Frontal cortex (tissue), 4 donors: ENCODE results near the gene LDLRAD4. TPM values are rescaled to one million over a fixed set of nuclear protein-coding genes. Genes with fewer than 3 reads are reported as not detected.
"Not testable (repeated sequence)": the region's sequence is repeated elsewhere in the genome, so short reads cannot be mapped to it uniquely, and the experiment has no call there.

ENCODE experiments used
- DNase-seq, 2 donors: peaks; one replicate each; pipeline ENCODE4 v3.0.0; 2012; ENCODE audit warnings: low spot score in 2 of 2
- FAIRE-seq: peaks from 2 replicates; lab custom pipeline; 2012; peaks lifted over from hg19 to GRCh38; lab: Jason Lieb, UNC
- total RNA-seq: library from RNA; depleted of rRNA; stranded (reverse); fragments of >200 nt; gene quantifications from one replicate; pipeline ENCODE4 v1.2.3, GENCODE V29; 2014
- donor health status: control.
- donor health status: control.
- donor health status: control.

The LDLRAD4 gene
- total RNA-seq, 1 donor from 2014 or later = 60.7 TPM

DNA sequence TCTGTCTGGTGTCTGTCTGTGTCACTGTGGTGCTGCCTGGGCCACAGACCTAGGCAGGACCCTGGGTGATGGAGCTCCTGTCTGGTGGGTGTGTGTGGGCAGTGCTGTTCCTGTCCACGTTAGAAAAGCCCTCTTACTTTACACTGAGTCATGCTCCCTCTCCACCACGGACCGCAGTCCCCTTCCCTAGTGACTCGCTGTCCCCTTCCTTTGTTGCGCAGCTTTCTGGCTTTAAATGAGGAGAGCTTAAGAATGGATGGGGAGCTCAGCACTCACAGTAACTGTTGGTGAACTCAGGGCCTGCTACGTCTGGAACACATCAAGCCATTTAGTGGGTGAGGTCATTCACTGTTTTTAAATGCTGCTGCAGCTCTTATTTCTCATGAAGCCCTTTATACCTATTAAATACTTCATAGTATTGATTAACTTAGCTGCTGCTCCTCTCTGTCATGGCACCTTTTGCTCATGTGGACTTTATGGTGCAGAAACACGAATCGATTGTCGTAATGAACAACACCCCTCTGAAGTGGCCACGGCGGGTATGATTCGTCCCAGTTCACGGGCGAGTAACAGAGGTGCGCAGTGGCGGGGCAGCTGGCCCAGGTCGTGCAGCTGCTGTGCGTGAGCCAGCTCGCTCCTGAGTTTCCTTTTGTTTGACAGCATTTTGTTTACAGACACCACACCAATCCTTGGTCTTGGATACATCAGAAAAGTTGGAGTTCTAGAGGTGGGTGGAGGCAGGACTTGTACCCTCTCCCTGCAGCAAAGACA is 100.4 kb downstream of the LDLRAD4 start:
- FAIRE-seq = no peak
- no peak for DNase-seq

DNA sequence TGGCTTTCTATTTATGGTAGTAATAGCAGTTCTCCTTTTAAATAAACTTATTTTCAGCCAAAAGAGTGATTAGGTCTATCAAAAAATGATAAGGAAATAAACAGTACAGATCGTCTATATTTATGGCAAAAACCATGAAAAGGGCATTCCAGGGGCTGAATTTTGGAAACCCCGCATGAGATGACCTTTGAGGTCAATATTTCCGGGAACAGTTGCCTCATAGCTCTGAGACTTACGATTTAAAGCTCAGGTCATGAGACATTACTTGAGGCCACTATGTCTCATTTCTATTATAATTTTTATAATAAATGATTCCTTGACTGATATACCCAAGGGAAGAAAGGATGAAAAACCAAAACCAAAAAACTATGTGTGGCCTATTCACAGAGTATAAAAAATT is 101.1 kb downstream of the LDLRAD4 start:
- no peak for DNase-seq

DNA sequence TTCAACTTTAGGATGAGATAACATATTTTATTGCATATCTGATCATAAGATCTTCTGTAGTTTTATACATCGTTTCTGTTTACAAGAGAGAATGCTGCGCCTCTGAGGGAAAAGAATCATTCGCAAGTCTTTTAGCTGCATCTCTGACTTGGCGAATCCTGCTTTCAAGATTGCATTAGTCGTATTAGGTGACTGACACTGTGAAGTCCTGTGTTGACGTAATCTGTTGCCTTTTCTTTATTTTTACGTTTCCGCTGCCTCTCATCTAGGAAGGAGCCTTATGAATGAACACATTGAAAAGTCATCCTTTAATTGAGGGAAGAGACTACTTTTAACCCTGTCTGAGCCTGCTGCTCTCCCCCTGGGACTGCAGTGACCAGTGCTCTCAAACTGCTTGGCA is 101.5 kb downstream of the LDLRAD4 start:
- no peak for FAIRE-seq
- no peak for DNase-seq

More for the DNA sequence above, 101.1 kb downstream of the LDLRAD4 start:
- no peak for FAIRE-seq

DNA sequence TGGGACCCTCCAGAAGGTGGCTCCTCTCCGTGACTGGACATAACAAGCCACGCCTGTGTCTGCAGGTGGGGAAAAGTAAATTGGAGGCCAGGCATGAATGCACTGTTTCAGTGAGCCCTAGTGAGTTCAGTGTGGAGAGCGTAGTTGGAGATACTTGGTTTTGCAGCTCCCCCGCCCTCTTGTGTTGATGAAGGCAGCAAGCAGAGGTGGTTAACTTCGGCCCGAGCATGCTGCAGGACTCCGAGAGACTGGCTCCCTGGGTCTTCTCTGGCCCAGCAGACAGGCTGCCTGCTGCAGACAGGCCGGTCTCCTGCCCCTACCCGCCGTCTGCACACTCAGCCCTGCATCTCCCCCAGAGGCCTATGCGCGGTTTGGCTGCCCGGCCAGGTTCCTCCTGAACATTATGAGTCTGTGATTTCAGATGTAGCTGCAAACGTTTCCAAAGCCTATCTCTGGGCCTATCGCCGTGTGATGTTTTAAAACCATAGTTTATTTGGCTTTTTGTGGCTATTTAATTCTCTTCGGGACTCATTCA is 102.4 kb downstream of the LDLRAD4 start:
- DNase-seq (no peak), FAIRE-seq (no peak)

DNA sequence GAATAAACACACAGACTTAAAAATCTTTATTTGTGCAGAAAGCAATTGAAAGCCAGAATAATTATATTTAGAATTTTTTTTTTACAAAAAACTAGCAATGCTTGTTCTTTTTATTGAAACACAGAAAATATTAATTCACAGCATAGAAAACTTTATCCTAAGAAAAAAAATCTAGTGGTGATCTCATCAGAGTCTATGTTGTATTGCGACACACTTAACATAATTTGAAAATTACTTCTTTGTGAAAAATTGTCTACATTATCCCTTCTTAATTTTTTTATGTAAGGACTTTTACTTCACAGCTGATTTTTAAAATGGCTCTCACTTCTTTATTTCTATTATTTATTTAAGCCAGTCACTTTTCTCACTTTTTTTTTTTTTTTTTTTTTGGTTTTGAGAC is 103.4 kb downstream of the LDLRAD4 start:
- peak; percentile 50 for FAIRE-seq
- DNase-seq = no peak

DNA sequence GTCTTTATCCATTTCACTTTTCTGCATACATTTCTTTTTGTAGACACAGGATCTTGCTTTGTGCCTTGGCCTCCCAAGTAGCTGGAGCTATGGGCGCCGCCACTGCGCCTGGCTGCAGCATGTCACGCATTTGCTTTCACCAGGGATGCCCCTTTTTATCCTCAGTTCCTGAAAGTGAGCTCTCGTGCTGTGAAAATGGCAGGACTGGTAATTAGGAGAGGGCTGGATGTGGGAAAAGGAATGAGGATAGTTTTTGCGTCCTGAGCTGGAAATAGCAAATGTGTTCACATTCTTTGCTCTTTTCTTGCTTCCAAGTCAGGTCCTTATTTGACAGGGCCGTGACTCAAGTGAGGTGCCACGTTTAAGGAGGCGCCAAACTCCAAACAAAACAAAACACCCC is 104.6 kb downstream of the LDLRAD4 start:
- FAIRE-seq = no peak
- DNase-seq = no peak

DNA sequence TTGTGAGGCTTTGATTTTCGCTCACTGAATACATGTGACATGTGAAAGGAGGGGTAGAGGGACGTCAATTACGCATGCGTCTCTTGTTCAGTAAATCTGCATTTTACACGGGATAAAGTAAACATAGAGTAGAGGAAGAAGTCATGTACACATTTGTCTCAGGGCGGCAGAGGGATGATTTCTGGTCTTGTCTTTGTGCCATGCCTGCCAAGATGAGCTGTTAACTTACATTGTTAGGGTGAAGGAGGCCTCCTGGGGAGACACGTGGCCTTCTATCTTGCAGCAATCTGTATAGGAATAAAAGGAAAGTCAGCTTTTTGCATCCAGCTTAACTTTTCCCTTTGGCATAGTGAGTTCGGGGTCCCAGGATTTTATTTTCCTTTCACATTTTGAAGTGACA is 106.3 kb downstream of the LDLRAD4 start:
- FAIRE-seq (no peak), DNase-seq (no peak)

DNA sequence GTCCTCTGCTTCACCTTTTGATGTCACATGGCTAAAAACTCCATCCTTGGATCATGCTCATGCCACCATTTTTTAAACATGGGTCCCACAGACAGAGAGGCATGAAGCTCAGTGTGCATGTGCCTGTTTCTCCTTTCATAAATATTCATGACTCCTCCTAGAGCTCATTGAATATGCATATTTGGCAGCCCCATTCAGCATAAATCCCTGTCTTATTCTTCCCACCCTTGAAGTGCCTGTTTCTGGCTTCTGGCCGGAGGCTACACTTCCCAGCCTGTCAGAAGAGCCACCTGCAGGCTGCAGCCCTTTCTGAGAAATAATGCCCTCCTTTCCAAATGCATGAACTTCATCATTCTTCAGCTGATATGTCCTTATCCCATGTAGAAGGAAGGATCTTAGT is 109.7 kb downstream of the LDLRAD4 start:
- DNase-seq = no peak
- no peak for FAIRE-seq

DNA sequence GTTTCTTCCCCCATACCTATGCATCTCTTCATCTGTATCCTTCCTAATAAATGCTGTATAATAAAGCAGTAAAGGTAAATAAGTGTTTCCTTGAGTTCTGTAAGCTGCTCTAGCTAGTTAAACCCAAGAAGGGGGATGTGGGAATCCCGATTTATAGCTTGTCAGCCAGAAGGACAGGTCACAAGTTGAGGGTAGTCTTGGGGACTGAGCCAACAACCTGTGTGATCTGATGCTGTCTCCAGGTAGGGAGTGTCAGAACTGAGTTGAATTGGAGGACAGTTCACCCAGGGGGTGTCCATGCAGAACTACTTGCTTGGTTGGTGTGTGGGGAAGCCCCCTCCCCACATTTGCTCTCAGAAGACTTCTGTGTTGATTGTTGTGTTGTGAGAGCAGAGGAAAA is 112.4 kb downstream of the LDLRAD4 start:
- no peak for DNase-seq
- FAIRE-seq = no peak

DNA sequence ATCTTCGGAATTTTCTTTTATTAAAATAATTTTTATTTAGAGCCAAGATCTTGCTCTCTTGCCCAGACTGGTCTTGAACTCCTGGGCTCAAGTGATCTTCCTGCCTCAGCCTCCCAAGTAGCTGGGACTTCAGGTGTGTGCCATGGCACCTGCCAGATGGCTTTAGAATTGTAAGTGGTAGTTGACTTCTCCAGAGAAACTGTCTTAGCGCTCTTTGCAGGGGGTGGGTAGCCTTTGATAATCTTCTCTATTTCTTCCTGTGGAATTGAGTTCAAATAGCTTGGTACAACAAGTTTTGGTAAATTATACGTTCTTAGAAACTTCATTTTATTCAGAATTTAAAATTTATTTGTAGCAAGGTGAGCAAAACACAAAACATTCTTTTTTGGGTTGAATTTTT is 113.3 kb downstream of the LDLRAD4 start:
- FAIRE-seq (no peak), DNase-seq (no peak)

DNA sequence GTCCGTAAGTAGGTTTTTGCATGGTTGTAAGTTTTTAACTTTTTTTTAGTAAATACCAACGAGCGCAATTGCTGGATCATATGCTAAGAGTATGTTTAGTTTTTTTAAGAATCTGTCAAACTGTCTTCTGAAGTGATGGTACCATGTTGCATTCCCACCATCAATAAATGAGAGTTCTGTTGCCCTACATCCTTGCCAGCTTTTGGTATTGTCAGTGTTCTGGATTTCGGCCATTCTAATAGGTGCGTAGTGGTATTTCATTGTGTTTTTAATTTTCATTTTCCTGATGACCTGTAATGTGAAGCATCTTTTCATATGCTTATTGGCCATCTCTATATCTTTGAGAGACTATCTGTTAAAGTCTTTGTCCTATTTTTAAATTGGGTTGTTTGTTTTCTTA is 114.3 kb downstream of the LDLRAD4 start:
- DNase-seq = no peak
- FAIRE-seq = no peak

DNA sequence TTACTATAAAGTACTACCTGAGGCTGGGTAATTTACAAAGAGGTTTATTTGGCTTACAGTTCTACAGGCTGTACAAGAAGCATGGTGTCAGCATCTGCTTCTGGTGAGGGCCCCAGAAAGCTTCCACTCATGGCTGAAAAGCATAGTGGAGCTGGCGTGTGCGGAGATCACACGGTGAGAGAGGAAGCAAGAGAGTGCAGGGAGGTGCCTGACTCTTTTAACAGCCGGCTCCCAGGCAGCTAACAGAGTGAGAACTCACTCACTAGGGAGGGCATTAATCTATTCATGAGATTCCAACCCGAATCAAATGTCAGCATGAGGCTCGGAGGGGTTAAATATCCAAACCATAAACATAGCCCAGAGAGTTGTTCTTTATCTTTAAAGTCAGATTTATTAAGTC is 117.3 kb downstream of the LDLRAD4 start:
- DNase-seq (no peak), FAIRE-seq (no peak)

DNA sequence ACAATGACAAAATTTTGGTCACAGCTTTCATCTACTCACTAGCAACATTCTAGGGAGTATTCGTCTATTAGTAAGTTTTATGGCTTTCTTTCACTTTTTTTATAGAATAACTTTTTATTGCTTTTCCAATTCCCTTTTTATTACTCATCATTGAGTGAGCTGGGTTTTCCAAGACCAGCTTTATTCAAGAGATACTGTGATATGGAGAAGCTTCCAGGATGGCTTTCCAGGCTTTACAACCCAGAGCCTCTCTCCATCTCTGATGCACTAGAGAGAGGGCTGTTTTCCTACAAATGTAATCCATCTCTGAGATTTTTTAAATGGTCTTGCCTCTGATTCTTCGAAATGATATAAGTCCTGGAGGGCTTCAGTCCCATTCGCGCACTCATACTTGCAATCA is 118.3 kb downstream of the LDLRAD4 start:
- no peak for DNase-seq

DNA sequence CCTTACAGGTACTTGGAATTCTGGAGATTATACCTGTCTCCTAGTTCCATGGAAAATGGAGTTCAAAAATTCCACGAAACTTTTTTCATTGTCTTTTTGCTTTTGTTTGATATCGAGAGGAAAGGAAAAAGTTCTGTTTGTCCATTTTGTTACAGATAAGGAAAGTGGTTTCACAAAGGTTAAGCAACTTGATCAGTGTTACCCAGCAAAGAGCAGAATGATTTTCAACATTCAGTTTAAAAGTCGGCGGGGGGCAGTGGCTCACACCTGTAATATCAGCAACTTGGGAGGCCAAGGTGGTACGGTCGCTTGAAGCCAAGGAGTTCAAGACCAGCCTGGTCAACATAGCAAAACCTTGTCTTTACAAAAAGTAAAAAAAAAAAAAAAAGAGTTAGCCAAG is 118.8 kb downstream of the LDLRAD4 start:
- FAIRE-seq (no peak), DNase-seq (no peak)

More for the DNA sequence above, 118.3 kb downstream of the LDLRAD4 start:
- no peak for FAIRE-seq

DNA sequence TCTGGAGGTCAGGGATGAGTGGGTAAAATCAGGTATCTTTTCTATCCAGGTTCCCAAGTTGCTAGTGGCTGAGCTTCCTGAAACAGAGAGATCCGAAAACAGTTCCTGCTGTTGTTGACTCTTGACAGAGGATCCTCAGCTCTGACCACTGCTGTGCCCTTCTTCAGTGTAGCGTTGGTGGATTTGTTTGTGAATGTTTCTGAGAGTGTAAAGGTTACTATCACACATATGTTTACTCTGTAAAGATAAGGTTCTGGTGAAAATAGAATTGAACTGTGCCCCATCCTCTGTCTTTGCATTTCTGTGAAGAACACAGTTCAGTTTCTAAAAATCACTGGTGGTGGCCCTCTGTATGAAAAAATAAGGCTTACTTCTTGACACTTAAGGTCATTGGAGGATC is 119.8 kb downstream of the LDLRAD4 start:
- FAIRE-seq (no peak), DNase-seq (no peak)

DNA sequence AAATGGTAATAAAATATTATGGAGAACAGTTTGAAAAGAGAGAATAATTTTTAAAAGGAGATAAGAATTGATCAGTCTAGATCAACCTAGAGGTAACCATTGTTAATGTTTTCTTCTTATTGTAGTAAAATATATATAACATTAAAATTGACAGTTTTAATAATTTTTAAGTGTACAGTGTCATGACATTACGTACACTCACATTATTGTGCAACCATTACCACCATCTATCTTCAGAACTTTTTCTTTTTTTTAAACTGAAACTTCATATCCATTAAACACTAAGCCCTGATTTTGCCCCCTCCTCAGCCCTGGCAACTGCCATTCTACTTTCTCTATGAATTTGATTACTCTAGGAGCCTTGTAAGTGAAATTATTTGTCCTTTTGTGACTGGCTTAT is 121.1 kb downstream of the LDLRAD4 start:
- DNase-seq = no peak
- FAIRE-seq = no peak

DNA sequence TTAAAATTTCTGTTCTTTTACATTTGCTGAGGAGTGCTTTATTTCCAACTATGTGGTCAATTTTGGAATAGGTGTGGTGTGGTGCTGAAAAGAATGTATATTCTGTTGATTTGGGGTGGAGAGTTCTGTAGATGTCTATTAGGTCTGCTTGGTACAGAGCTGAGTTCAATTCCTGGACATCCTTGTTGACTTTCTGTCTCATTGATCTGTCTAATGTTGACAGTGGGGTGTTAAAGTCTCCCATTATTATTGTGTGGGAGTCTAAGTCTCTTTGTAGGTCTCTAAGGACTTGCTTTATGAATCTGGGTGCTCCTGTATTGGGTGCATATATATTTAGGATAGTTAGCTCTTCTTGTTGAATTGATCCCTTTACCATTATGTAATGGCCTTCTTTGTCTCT is 127.9 kb downstream of the LDLRAD4 start:
- FAIRE-seq, DNase-seq: not testable (repeated sequence)

DNA sequence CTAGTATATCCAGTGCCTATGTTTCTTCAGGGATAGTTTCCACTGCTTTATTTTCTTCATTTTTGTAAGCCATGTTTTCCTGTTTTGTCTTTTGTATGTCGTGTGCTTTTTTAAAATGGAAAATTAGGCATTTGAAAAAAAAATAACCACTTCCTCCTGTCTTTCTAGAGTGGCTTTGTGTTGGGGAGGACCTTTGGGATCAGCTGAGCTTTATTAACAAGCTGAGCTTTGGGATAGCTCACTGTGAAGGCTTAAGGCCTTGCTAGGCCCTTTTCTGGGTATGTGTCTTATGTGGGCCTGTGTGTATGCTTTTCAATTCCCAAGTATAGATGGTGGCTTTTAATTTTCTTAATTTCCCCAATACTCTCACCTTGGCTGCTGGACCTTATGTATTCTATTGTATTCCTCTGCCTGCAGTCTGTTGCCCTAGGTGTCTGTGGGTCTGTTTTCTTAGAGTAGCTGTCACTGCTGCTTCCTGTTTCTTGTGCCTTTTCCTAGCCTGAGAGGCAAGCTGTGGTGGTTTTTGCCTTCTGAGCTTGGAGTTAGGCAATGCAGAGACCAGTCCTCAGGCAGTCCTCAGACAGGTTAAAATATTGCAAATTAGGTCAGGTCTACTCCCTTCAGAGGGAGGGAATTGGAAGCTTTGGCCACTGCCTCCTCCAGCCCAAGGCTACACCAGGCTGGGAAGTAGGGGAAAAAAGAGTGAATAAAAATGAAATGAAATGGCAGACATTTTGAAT is 134.7 kb downstream of the LDLRAD4 start:
- no peak for FAIRE-seq
- no peak for DNase-seq

DNA sequence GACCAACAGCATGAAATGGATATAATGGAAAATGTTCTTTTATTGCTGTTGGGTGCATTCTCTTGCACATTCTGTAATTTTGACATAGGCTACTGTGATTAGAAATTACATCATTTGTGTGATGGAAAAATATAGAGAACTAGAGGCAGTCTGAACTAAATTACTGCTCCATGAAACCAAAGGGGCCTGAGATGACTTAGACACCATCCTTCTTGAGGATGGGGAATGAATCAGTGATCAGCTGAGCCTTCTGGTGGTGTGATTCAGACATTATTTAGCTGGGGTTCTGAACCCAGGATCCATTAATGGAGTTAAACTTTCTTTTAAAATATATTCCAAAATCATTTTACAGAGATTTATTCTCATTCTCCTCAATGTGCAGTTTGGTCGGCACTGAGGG is 135.8 kb downstream of the LDLRAD4 start:
- DNase-seq = no peak
- FAIRE-seq = no peak

DNA sequence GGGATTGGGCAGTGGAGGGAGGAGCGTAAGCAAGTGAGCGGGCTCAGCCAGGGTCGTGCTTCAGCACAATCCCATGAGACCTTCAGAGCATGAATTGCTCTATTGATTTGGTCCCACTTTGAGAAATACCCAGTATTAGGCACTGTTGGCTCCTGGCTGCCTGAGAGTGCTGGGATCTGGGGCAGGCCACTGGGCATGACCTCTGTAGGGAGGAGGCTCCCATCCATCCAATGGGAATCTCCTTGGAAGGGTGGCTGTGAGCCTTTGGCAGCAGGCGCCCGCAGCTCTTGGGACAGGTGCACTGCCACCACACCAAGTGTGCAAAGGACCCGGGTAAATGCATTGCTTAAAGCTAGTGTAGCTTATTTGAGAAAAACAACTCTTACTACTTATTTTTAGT is 137.5 kb downstream of the LDLRAD4 start:
- DNase-seq (no peak), FAIRE-seq (no peak)

DNA sequence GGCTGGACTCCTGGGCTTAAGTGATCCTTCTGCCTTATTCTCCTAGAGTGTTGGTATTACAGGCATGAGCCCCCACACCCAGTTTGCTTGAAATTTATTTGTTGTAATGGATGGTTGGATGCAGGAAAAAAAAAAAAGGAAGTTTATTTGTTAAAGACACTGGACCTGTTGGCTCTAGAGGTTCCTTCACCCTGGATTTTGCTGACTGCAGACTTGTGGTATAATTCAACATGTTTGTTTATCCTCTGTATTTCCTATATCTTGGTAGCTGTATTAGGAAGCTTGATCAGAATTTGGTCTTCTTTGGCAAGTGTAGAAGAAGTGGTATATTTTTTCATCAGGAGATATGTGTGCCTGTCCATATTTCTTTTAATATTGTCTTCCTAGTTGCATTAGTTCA is 138.7 kb downstream of the LDLRAD4 start:
- FAIRE-seq = no peak
- no peak for DNase-seq
